ENCODE measurements around the gene TRPM2. TPM values are rescaled to one million over a fixed set of nuclear protein-coding genes. Genes with fewer than 3 reads are reported as not detected.

TRPM2 gene
- total RNA-seq, 2 experiments from 2014 or later = 2.6 to 3.7 TPM

GRCh38 chr21:44320847-44321246 lies 32.6 kb upstream of the TRPM2 start:
- peaks cover 3% of the 10 kb centered on the region for H3K36me3 Mint-ChIP-seq (ENCODE audit: low read depth)

GRCh38 chr21:44321846-44322450 lies 31.5 kb upstream of the TRPM2 start:
- CTCF ChIA-PET = interaction anchor here (1.0 kb wide), 1 partner anchor 17 kb away, joined by 3 read pairs; no protein-coding TSS in a partner anchor
- no peak overlapping the region for H3K4me3 Mint-ChIP-seq
- H3K4me1 Mint-ChIP-seq (ENCODE audit: low read depth) = no peaks in the 10 kb centered on the region

More at GRCh38 chr21:44320847-44321246, 32.6 kb upstream of the TRPM2 start:
- Mint-ChIP-seq H3K4me1 (ENCODE audit: low read depth) (no peaks in the 10 kb centered on the region), H3K27ac (no peak overlapping the region), H3K9me3 (no peaks in the 10 kb centered on the region), H3K4me3 (no peak overlapping the region), H3K27me3 (no peaks in the 10 kb centered on the region)
- no peak for ATAC-seq
- DNase-seq = no peak
- ChIA-PET POLR2A (interaction anchor here (0.7 to 2.1 kb wide), 2 partner anchors 10 to 13 kb away, joined by 4 to 5 read pairs; no protein-coding TSS in a partner anchor), CTCF (no interaction called here)
- intact Hi-C loops (cut with micrococcal nuclease) = no loop called here
- TF ChIP-seq CTCF (IDR thresholded peaks at IDR 0.05) = no peak

GRCh38 chr21:44322621-44323325 lies 30.6 kb upstream of the TRPM2 start:
- DNase-seq (no peak), ATAC-seq (no peak)
- peaks cover 1% of the 10 kb centered on the region for H3K36me3 Mint-ChIP-seq (ENCODE audit: low read depth)
- TF ChIP-seq CTCF (IDR thresholded peaks at IDR 0.05) = no peak
- H3K9me3 Mint-ChIP-seq = no peaks in the 10 kb centered on the region
- no peaks in the 10 kb centered on the region for H3K27me3 Mint-ChIP-seq
- no peak overlapping the region for H3K4me3 Mint-ChIP-seq
- CTCF ChIA-PET = interaction anchor here (1.0 kb wide), 1 partner anchor 18 kb away, joined by 3 read pairs; no protein-coding TSS in a partner anchor
- intact Hi-C loops (cut with micrococcal nuclease) = no loop called here
- no peak overlapping the region for H3K27ac Mint-ChIP-seq
- POLR2A ChIA-PET = interaction anchor here (2.3 kb wide), 1 partner anchor 11 kb away, joined by 7 read pairs; no protein-coding TSS in a partner anchor
- H3K4me1 Mint-ChIP-seq (ENCODE audit: low read depth) = no peaks in the 10 kb centered on the region

More at GRCh38 chr21:44321846-44322450, 31.5 kb upstream of the TRPM2 start:
- POLR2A ChIA-PET = interaction anchor here (2.3 kb wide), 1 partner anchor 12 kb away, joined by 7 read pairs; no protein-coding TSS in a partner anchor
- Mint-ChIP-seq H3K36me3 (ENCODE audit: low read depth) (peaks cover 1% of the 10 kb centered on the region), H3K9me3 (no peaks in the 10 kb centered on the region), H3K27ac (no peak overlapping the region), H3K27me3 (no peaks in the 10 kb centered on the region)
- DNase-seq = no peak
- intact Hi-C loops (cut with micrococcal nuclease) = no loop called here
- TF ChIP-seq CTCF (IDR thresholded peaks at IDR 0.05) = no peak
- no peak for ATAC-seq

- Mint-ChIP-seq H3K4me3 (no peak overlapping the region), H3K36me3 (ENCODE audit: low read depth) (peaks cover 1% of the 10 kb centered on the region), H3K27ac (no peak overlapping the region), H3K9me3 (no peaks in the 10 kb centered on the region), H3K4me1 (ENCODE audit: low read depth) (no peaks in the 10 kb centered on the region), H3K27me3 (no peaks in the 10 kb centered on the region)
- ChIA-PET POLR2A (interaction anchor here (2.3 kb wide), 1 partner anchor 10 kb away, joined by 7 read pairs; no protein-coding TSS in a partner anchor), CTCF (no interaction called here)
- DNase-seq (no peak), ATAC-seq (no peak)
- TF ChIP-seq CTCF (IDR thresholded peaks at IDR 0.05) = no peak
- intact Hi-C loops (cut with micrococcal nuclease) = no loop called here
Observed at GRCh38 chr21:44323591-44323990, 29.8 kb upstream of the TRPM2 start.
